Panc1 (cell line): Measurements from ENCODE around the gene IQUB. TPM values are rescaled to one million over a fixed set of nuclear protein-coding genes. Genes with fewer than 3 reads are reported as not detected.

Experiments used
- ATAC-seq: fragments of 200-7000 bp; cut with Tn5 transposase; 2 replicates; pipeline ENCODE4 v1.9.1; 2020; ENCODE audit warnings: mild to moderate bottlenecking, moderate library complexity
- BruUV-seq: library from RNA; stranded (reverse); fragments of 400-500 nt; replicated peaks from 2 replicates; lab custom pipeline; 2021; lab: Mats Ljungman, UMichigan
- CTCF ChIA-PET: fragments of 300-600 bp; sonication (Branson Sonifier 250); formaldehyde crosslinking; loops from one replicate; lab custom pipeline; 2022; ENCODE audit warnings: antibody characterized with exemption; lab: Charles Lee
- POLR2A ChIA-PET: fragments of 300-600 bp; sonication (Branson Sonifier 250); formaldehyde crosslinking; loops from one replicate; lab custom pipeline; 2022; ENCODE audit warnings: antibody characterized with exemption; lab: Charles Lee
- DNase-seq: peaks from one replicate; pipeline ENCODE4 v3.0.0-alpha.2; 2010; ENCODE audit warnings: low read depth, low spot score
- H3K27ac ChIP-seq: 2 replicates; pipeline ENCODE4 v1.5.1; 2011; ENCODE audit warnings: mild to moderate bottlenecking, low read length, inconsistent platforms
- H3K27me3 ChIP-seq: fragments of 200-500 bp; sonication (Bioruptor generic); 2 replicates; pipeline ENCODE4 v1.6.0; 2014; ENCODE audit warnings: low read length, inconsistent platforms; ENCODE audit not compliant: control insufficient read depth, insufficient read depth
- H3K36me3 ChIP-seq: fragments of 200-500 bp; sonication (Bioruptor generic); 2 replicates; pipeline ENCODE4 v1.5.1; 2014; ENCODE audit warnings: inconsistent platforms, mild to moderate bottlenecking, low read length, moderate library complexity; ENCODE audit not compliant: control insufficient read depth, insufficient read depth
- H3K4me1 ChIP-seq: 2 replicates; pipeline ENCODE4 v1.5.1; 2011; ENCODE audit warnings: inconsistent platforms, mild to moderate bottlenecking, low read length, moderate library complexity; ENCODE audit not compliant: control insufficient read depth, insufficient read depth
- H3K4me3 ChIP-seq, 2 experiments: 2 replicates each; pipeline ENCODE4 v1.5.1; 2011 to 2012; ENCODE audit warnings: low read depth in 2 of 2, low read length in 2 of 2, mild to moderate bottlenecking in 2 of 2, inconsistent platforms in 1 of 2, moderate library complexity in 1 of 2
- H3K9me3 ChIP-seq: fragments of 200-500 bp; sonication (Bioruptor generic); 2 replicates; pipeline ENCODE4 v1.5.1; 2014; ENCODE audit warnings: low read depth, mild to moderate bottlenecking, inconsistent platforms, low read length, moderate library complexity; ENCODE audit not compliant: control insufficient read depth, insufficient read depth
- POLR2AphosphoS5 ChIP-seq: IDR thresholded peaks from 2 replicates; pipeline ENCODE4 v1.6.1; 2012; ENCODE audit warnings: mild to moderate bottlenecking, low read depth, low read length, moderate library complexity
- SIN3A ChIP-seq: IDR thresholded peaks from 2 replicates; pipeline ENCODE4 v1.6.1; 2012; ENCODE audit warnings: low read depth, mild to moderate bottlenecking, low read length, moderate library complexity, borderline replicate concordance; ENCODE audit not compliant: insufficient read depth
- TCF7L2 ChIP-seq: IDR thresholded peaks from 2 replicates; pipeline ENCODE4 v1.6.1; 2011; ENCODE audit warnings: mild to moderate bottlenecking, low read depth, low read length, inconsistent platforms
- in situ Hi-C: cut with HindIII; loops from 2 replicates; pipeline ENCODE4 v1.10.0; 2016; ENCODE audit warnings: low sequenced_read_pairs, low pct_unique_long_range_greater_than_20kb
- intact Hi-C: fragments of 100-400 bp; cut with micrococcal nuclease; formaldehyde crosslinking; loops from one replicate; pipeline ENCODE4 v1.10.0; 2022; ENCODE audit not compliant: unreplicated experiment
- total RNA-seq: library from RNA; stranded (reverse); gene quantifications from one replicate; pipeline ENCODE4 v1.2.1, GENCODE V29; 2021; ENCODE audit not compliant: unreplicated experiment
- TF ChIP-seq, protein P1 (sequence below): fragments of 450-650 bp; IDR thresholded peaks from 2 replicates; pipeline ENCODE4 v1.5.1; 2017; ENCODE audit warnings: mild to moderate bottlenecking
- TF ChIP-seq, protein P2 (sequence below), 2 experiments: IDR thresholded peaks; 2 replicates each; pipeline ENCODE4 v1.6.1; 2011 to 2012; ENCODE audit warnings: low read depth in 2 of 2, control low read depth in 1 of 2, low read length in 1 of 2, mild to moderate bottlenecking in 1 of 2, moderate library complexity in 1 of 2; ENCODE audit not compliant: insufficient read depth in 1 of 2

Gene IQUB
- total RNA-seq, 1 experiment from 2014 or later, result 0.59 TPM

DNA sequence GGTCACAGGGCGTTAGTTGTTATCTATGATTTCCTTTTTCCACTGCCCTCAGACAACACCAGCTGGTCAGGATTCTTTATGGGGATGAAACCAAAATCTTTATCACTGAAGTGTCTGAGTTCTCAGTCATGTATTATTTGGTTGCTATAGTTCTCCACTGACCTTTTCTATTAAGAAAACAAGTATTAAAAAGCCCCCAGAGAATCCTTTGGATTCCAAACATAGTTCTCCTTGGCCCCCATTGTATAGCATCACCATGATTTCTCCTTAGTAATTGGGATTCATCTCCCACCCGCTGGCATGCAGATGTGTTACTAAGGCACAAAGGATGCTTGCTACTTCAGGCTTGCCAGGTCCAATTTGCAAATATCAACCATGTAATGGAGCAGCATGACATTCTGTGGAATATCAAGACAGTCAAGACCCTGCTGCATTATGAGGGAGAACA, 94.3 kb downstream of the IQUB start:
- H3K4me3 ChIP-seq, result no peak overlapping the region
- no peaks in the 10 kb centered on the region for H3K9me3 ChIP-seq
- no peaks in the 10 kb centered on the region for H3K27me3 ChIP-seq
- intact Hi-C loops (no loop called here), in situ Hi-C loops (no loop called here)
- POLR2A ChIA-PET, result no interaction called here
- ATAC-seq (no peak), DNase-seq (no peak)
- no peaks in the 10 kb centered on the region for H3K36me3 ChIP-seq
- CTCF ChIA-PET, result no interaction called here
- TF ChIP-seq SIN3A, result no peak
- no peak for TF ChIP-seq POLR2AphosphoS5
- TF ChIP-seq TCF7L2, result no peak
- TF ChIP-seq, protein P1, sequence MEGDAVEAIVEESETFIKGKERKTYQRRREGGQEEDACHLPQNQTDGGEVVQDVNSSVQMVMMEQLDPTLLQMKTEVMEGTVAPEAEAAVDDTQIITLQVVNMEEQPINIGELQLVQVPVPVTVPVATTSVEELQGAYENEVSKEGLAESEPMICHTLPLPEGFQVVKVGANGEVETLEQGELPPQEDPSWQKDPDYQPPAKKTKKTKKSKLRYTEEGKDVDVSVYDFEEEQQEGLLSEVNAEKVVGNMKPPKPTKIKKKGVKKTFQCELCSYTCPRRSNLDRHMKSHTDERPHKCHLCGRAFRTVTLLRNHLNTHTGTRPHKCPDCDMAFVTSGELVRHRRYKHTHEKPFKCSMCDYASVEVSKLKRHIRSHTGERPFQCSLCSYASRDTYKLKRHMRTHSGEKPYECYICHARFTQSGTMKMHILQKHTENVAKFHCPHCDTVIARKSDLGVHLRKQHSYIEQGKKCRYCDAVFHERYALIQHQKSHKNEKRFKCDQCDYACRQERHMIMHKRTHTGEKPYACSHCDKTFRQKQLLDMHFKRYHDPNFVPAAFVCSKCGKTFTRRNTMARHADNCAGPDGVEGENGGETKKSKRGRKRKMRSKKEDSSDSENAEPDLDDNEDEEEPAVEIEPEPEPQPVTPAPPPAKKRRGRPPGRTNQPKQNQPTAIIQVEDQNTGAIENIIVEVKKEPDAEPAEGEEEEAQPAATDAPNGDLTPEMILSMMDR, result no peak
- TF ChIP-seq, protein P2, sequence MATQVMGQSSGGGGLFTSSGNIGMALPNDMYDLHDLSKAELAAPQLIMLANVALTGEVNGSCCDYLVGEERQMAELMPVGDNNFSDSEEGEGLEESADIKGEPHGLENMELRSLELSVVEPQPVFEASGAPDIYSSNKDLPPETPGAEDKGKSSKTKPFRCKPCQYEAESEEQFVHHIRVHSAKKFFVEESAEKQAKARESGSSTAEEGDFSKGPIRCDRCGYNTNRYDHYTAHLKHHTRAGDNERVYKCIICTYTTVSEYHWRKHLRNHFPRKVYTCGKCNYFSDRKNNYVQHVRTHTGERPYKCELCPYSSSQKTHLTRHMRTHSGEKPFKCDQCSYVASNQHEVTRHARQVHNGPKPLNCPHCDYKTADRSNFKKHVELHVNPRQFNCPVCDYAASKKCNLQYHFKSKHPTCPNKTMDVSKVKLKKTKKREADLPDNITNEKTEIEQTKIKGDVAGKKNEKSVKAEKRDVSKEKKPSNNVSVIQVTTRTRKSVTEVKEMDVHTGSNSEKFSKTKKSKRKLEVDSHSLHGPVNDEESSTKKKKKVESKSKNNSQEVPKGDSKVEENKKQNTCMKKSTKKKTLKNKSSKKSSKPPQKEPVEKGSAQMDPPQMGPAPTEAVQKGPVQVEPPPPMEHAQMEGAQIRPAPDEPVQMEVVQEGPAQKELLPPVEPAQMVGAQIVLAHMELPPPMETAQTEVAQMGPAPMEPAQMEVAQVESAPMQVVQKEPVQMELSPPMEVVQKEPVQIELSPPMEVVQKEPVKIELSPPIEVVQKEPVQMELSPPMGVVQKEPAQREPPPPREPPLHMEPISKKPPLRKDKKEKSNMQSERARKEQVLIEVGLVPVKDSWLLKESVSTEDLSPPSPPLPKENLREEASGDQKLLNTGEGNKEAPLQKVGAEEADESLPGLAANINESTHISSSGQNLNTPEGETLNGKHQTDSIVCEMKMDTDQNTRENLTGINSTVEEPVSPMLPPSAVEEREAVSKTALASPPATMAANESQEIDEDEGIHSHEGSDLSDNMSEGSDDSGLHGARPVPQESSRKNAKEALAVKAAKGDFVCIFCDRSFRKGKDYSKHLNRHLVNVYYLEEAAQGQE (IDR thresholded peaks at IDR 0.05; ENCODE audit: insufficient read depth in 1 of 2, low read depth in 2 of 2, low read length in 1 of 2), result no peak
- H3K27ac ChIP-seq, result no peak overlapping the region
- BruUV-seq, result no TSS peak
- no peaks in the 10 kb centered on the region for H3K4me1 ChIP-seq

DNA sequence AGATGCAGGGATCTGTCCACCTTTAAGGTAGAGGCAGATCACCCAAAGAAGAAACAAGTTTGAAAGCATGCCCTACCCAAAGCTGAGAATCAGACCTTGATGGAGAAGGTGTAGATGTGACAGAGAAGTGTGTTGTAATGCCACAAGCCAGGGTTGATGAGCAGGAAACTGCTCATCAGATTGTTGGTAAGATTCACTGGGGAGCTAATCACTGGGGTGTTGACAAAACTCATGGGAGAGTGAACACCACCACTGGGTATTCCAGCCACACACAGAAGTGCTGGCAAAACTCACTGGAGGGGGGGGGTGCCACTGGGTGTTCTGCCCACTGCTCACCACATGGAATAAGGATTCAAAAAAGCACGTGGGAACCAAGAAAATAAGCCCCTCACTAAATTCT, 95.2 kb downstream of the IQUB start:
- no peaks in the 10 kb centered on the region for H3K27me3 ChIP-seq
- no peak for TF ChIP-seq TCF7L2
- TF ChIP-seq, protein P1, result no peak
- no peak for TF ChIP-seq SIN3A
- TF ChIP-seq POLR2AphosphoS5, result no peak
- TF ChIP-seq, protein P2 (IDR thresholded peaks at IDR 0.05; ENCODE audit: insufficient read depth in 1 of 2, low read depth in 2 of 2, low read length in 1 of 2), result no peak
- no peak overlapping the region for H3K4me3 ChIP-seq
- intact Hi-C loops (no loop called here), in situ Hi-C loops (no loop called here)
- H3K27ac ChIP-seq, result no peak overlapping the region
- no TSS peak for BruUV-seq
- ChIA-PET CTCF (no interaction called here), POLR2A (no interaction called here)
- ATAC-seq, result no peak
- no peaks in the 10 kb centered on the region for H3K4me1 ChIP-seq
- H3K9me3 ChIP-seq, result no peaks in the 10 kb centered on the region
- no peak for DNase-seq
- H3K36me3 ChIP-seq, result no peaks in the 10 kb centered on the region
